ENCODE data around the gene NETO1.

The NETO1 gene

DNA sequence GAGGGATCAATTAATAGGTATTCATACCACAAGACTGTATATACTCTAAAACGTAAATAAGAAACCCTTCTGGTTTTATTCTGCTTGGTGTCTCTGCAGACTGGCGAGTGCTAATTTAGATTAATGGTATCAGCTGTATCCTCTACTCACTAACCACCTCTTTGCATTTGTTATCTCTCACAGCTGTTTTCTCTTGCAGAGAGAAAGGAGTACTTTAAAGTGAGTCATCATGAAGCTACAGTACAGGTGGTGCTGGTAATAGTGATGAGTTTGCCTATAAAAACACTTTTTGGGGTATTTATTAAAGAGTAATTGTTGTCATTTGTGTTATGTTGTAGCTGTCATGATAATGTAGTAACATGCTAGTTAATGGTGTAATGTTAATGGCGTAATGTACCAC lies 147.7 kb downstream of the NETO1 start:
- no peak for DNase-seq

DNA sequence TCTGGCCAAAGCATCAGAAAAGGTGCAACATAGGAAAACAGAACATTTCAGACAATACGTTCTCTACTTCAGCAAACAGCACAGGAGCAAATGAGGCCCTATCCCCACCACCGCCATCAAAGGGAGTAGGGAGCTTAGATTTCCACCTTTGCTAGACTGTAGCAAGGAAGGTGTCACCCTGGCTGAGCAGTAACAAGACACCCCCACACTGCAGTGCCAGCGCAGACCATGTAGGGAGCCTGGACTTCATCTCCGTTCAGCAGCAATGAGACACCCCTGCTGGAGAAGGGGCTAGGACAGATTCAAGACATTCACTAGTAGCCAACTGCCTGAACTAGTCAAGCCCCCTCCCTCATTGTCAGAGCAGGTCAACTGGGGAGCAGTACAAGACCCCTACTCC lies 163.6 kb downstream of the NETO1 start:
- no peak for DNase-seq

DNA sequence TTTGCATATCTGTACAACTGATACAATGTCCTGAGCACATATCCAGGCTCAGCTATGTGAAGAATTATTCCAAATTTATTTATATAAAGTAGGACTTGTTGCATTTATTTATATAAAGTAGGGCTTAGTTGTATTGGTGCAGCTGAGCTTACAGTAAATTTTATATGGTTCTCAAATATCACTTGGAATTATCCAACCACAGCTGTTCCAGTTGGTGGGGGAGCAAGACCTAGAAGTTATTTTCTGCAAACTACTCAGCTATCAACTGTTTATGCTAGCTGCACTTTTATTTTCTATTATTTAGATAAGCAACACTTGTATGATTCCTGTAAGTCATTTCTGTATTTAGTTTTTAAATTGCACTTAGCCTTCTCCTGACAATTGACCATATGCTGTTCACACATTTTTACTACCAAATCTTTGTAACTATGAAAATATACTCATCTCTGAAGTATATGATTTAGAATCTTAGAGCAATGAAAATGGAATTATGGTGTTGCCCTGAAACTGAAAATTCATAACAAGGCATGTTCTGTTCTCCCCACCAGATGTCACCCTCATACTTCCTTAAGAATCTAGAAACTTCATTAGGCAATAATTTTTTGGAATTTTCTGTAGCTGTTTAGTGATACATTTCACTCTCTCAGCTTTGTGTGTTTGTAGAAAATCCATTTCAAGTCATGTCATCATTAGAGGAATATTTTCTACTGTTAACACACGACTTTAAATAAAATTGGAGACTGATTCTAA lies 166.7 kb downstream of the NETO1 start:
- no peak for DNase-seq

DNA sequence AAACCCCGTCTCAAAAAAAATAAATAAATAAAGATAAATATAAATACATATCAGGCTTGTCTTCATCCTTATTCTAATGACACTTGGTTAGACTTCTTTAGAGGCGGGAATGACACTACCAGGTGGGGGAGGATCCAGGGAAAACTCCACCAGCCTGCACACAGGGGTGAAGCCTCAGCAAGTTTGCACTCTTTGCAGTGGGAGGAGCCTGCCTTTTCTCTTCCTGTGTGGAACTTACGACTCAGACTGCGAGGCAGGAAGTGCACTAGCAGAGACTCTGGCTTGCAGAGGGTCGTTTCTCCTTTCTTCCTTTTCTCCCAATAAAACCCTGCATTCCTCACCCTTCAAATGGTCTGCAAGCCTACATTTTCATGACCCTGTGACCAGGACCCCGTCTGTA lies 170.1 kb downstream of the NETO1 start:
- DNase-seq, result no peak

DNA sequence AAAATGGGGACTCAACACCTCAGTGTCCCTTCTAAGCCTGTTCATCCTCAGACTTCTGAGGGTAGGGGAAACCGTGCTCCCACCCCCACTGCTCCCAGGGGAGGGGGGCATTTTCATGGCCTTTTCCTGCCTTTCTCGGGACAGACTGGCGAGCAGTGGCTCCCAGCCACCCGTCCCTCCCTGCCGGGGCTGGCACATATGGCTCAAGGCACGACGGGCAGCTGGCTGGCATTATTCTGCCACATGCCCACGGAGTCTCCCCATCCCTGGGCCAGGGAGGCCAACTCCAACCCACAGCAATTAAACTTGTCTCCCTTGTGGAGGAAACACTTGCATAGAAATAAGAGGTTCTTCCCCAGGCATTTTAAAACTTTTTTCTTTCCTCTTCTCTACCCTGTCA lies 175.2 kb downstream of the NETO1 start:
- DNase-seq, result no peak
